ENCODE results near the gene DLEU7.

GRCh38 chr13:50838701-50839100 lies 4.8 kb downstream of the DLEU7 start:
- TF ChIP-seq RAD21 (IDR thresholded peaks at IDR 0.05 in 1 of 2, conservative IDR thresholded peaks at IDR 0.05 in 1 of 2; ENCODE audit: low read depth in 2 of 2, low read length in 2 of 2) (no peak), NRF1 (IDR thresholded peaks at IDR 0.05; ENCODE audit: low read depth, low read length) (no peak), ZNF274 (IDR thresholded peaks at IDR 0.05; ENCODE audit: borderline replicate concordance, extremely low read depth, low read length) (no peak), JUND (IDR thresholded peaks at IDR 0.05; ENCODE audit: low read length) (no peak), POLR2A (IDR thresholded peaks at IDR 0.05; ENCODE audit: control extremely low read depth in 1 of 2, low read depth in 2 of 2, low read length in 2 of 2) (no peak), RNF2 (IDR thresholded peaks at IDR 0.05; ENCODE audit: borderline replicate concordance, low read depth, low read length, missing control alignments, poor library complexity, severe bottlenecking) (no peak)

Measured in H1 (cell line).